ENCODE results near the gene RBFOX2. TPM values are rescaled to one million over a fixed set of nuclear protein-coding genes. Genes with fewer than 3 reads are reported as not detected.

RBFOX2 gene
- total RNA-seq, 2 donors from 2014 or later, result 81.8 to 86.0 TPM

DNA sequence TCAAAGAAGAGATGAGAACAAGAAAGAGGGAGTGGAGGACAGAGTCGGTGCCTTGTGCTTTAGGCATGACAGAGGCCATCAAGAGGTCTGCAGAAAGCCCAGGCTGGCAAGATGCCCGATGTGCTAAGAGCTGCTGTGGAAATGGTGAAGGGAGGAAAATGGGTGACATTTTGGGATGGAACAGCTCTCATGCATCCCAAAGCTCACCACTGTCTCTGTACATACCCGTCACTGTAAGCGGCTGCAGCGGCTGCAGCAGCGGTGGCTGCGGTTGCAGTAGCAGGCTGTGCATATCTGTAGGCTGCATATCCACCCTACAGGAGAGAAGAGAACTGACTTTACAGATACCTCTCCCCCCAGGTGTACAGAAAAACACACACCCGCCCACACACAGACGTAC lies 282.4 kb downstream of the RBFOX2 start:
- no peak overlapping the region for H3K27ac ChIP-seq
- H3K27me3 ChIP-seq, result no peaks in the 10 kb centered on the region
- no peak for DNase-seq (ENCODE audit: low spot score)
- peaks cover 8% of the 10 kb centered on the region for H3K36me3 ChIP-seq
- H3K9me3 ChIP-seq, result no peaks in the 10 kb centered on the region
- H3K4me3 ChIP-seq, result no peak overlapping the region
- TF ChIP-seq, protein P1, sequence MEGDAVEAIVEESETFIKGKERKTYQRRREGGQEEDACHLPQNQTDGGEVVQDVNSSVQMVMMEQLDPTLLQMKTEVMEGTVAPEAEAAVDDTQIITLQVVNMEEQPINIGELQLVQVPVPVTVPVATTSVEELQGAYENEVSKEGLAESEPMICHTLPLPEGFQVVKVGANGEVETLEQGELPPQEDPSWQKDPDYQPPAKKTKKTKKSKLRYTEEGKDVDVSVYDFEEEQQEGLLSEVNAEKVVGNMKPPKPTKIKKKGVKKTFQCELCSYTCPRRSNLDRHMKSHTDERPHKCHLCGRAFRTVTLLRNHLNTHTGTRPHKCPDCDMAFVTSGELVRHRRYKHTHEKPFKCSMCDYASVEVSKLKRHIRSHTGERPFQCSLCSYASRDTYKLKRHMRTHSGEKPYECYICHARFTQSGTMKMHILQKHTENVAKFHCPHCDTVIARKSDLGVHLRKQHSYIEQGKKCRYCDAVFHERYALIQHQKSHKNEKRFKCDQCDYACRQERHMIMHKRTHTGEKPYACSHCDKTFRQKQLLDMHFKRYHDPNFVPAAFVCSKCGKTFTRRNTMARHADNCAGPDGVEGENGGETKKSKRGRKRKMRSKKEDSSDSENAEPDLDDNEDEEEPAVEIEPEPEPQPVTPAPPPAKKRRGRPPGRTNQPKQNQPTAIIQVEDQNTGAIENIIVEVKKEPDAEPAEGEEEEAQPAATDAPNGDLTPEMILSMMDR (IDR thresholded peaks at IDR 0.05), result no peak
- H3K4me1 ChIP-seq, result peaks cover 0 to 30% of the 10 kb centered on the region in 2 donors

DNA sequence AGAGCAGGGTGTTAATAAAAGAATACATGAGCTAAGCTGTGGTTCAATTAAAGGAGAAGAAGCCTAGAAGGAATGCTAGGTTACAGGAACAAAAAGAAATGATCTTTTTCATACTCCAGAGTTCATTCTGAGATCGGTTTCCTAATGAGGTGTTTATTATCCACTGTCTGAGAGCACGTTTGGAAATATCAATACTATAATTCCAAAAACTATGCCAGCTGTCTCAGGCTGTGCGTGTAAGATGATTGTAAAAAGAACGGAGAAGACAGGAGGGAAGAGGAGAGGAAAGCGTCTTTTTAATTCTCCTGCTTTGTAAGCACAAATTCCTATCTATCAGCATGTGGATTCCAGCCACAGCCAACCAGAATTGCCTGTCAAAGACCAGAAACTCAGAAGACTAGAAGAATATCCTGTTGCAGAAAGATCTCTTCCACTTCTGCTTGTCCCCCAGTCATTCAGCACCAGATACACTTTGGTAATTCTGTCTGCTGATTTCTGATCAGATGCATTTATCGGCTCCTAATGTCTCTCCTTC lies 285.2 kb downstream of the RBFOX2 start:
- no peaks in the 10 kb centered on the region for H3K27me3 ChIP-seq
- no peaks in the 10 kb centered on the region for H3K9me3 ChIP-seq
- TF ChIP-seq, protein P1 (IDR thresholded peaks at IDR 0.05), result no peak
- DNase-seq (ENCODE audit: low spot score), result no peak
- no peak overlapping the region for H3K4me3 ChIP-seq
- H3K36me3 ChIP-seq, result peaks cover 10% of the 10 kb centered on the region
- H3K4me1 ChIP-seq, result peaks cover 0 to 40% of the 10 kb centered on the region in 2 donors
- H3K27ac ChIP-seq, result peak overlapping the region; percentile 14 to 61

DNA sequence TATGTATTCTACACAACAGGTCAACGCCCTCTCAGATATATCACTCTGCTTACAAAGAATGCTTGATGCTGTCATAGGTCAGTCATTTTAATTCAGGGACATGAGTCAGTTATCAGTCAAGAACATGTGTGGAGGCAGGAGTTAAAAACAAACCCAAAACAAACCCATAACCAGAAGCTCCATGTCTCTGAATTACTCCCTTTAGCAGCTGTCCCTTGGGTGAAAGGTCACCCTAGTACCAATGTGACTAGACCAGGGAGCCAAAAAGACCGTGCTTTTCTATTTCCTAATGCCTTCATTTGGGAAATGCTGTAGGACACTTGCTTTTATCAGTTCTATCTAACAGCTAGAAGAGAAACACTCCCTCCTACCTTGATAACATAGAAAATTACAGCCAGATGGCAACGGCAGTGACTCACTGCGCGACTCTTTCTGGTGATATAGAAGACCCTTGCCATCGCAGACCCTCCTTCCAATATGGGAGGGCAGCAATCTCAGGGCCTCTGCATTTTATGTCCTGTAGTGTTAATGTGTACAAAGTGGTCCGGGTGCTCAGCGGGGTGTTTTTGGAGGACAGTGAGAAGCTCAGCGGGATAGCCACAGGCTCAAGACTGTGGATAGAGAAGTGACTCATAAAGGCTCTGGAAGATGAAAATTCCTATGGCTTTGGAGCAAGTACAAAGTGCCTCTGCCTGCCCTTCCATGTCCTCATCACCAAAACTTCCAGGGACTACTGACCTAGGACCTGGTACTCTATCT lies 286.1 kb downstream of the RBFOX2 start:
- H3K4me3 ChIP-seq, result no peak overlapping the region
- H3K27me3 ChIP-seq, result no peaks in the 10 kb centered on the region
- peaks cover 0 to 40% of the 10 kb centered on the region in 2 donors for H3K4me1 ChIP-seq
- peaks cover 18% of the 10 kb centered on the region for H3K36me3 ChIP-seq
- no peak for DNase-seq (ENCODE audit: low spot score)
- TF ChIP-seq, protein P1 (IDR thresholded peaks at IDR 0.05), result no peak
- H3K9me3 ChIP-seq, result no peaks in the 10 kb centered on the region
- H3K27ac ChIP-seq, result peak overlapping the region; percentile 14 to 61

DNA sequence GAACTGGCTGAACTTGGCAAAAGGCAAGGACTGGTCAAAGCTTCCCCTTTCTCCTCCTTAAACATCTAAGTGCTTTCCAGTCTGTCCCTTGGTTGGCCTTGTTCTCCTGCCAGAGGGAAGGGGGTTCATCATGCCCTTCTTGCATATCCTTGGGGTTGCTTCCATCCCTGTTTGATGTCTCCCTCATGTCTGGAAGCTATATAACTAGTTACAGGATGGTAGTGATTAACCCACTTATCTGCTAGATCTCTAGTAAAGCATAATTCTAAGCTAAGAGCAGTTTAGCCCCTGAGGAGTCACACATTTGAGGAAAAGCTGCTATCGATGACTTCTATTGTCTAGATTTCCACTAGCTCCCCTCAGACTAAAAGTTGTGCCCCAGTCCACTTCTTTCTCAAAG lies 288.0 kb downstream of the RBFOX2 start:
- TF ChIP-seq, protein P1 (IDR thresholded peaks at IDR 0.05), result no peak
- no peak overlapping the region for H3K4me3 ChIP-seq
- H3K27me3 ChIP-seq, result no peaks in the 10 kb centered on the region
- no peak overlapping the region for H3K27ac ChIP-seq
- peaks cover 13% of the 10 kb centered on the region for H3K36me3 ChIP-seq
- no peaks in the 10 kb centered on the region for H3K9me3 ChIP-seq
- no peak for DNase-seq (ENCODE audit: low spot score)
- H3K4me1 ChIP-seq, result peaks cover 0 to 25% of the 10 kb centered on the region in 2 donors

DNA sequence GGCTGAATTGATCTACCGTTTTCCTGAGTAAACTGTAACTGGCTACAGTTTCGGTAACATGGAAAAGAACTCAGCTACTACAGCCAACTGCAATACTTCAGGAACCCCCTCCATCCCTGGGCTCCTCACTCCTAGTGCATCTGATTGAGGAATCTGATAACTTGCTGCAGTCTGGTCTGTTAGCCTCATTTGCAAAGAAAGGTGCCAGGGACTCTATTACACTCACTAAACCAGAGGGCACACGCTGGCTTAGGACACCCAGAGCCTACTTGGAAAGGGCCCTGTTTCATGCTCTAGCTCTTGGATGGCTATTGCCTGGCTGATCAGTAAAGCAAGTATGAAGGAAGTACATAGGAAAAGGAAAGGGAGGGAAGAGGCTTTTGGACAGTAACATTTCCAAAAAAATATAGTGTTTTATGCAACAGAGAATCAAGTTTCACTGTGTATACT lies 288.7 kb downstream of the RBFOX2 start:
- TF ChIP-seq, protein P1 (IDR thresholded peaks at IDR 0.05), result no peak
- DNase-seq (ENCODE audit: low spot score), result no peak
- Histone ChIP-seq H3K4me1 (peaks cover 0 to 24% of the 10 kb centered on the region in 2 donors), H3K36me3 (peaks cover 13% of the 10 kb centered on the region), H3K27me3 (no peaks in the 10 kb centered on the region), H3K9me3 (no peaks in the 10 kb centered on the region), H3K4me3 (no peak overlapping the region), H3K27ac (no peak overlapping the region)

Data from right atrium auricular region (tissue), 2 donors.